ENCODE data around the gene GAS2L3.

GAS2L3 gene

DNA sequence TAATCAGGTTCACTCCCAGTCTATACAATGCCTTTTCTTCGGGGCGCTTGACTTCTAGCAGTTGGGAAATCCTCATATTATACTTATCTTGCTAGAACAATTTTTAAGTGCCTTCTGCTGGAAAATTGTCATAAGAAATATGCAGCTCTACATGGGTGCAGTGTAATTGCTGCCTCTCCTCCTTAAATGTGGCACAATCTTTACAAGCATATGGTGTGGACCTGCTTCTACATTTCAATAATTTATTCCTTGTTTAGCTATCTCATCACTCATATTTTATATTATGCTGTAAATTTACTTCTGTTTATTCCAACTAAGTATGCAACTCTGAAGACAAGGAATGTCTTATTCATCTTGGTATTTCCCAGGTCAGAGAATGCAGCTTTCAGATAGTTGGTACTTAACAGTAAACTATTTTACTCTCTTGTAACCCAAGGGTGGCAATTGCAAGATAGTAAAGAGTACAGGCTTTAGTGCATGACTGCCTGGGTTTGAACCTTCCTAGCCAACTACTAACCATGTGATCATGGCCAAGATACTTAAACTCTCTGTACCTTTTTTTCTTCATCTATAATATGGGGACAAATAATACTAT, 43.6 kb upstream of the GAS2L3 start:
- TF ChIP-seq SPI1 (IDR thresholded peaks at IDR 0.05; ENCODE audit: borderline replicate concordance, low read depth) (no peak), GABPA (IDR thresholded peaks at IDR 0.05; ENCODE audit: low read depth) (no peak), POLR2AphosphoS5 (IDR thresholded peaks at IDR 0.05; ENCODE audit: low read depth) (no peak)
- H3K4me3 ChIP-seq (replicated peaks; ENCODE audit: insufficient read depth, low read length), result no peak overlapping the region
- DNase-seq (ENCODE audit: low read depth in 1 of 2, low spot score in 1 of 2), result no peak
- no peaks in the 10 kb centered on the region for H3K27me3 ChIP-seq (ENCODE audit: insufficient read depth, poor library complexity, severe bottlenecking)
- H3K27ac ChIP-seq (replicated peaks), result no peak overlapping the region

GRCh38 chr12:100533376-100533775, 40.1 kb upstream of the GAS2L3 start:
- no peaks in the 10 kb centered on the region for H3K27me3 ChIP-seq (ENCODE audit: insufficient read depth, poor library complexity, severe bottlenecking)
- no peak for TF ChIP-seq SPI1 (IDR thresholded peaks at IDR 0.05; ENCODE audit: borderline replicate concordance, low read depth)
- TF ChIP-seq GABPA (IDR thresholded peaks at IDR 0.05; ENCODE audit: low read depth), result no peak
- TF ChIP-seq CTCF (IDR thresholded peaks at IDR 0.05; ENCODE audit: insufficient read depth, low read length), result no peak
- no peak for TF ChIP-seq REST (IDR thresholded peaks at IDR 0.05; ENCODE audit: insufficient replicate concordance, low read depth)
- TF ChIP-seq POLR2AphosphoS5 (IDR thresholded peaks at IDR 0.05; ENCODE audit: low read depth), result no peak
- H3K27ac ChIP-seq (replicated peaks), result no peak overlapping the region
- DNase-seq (ENCODE audit: low read depth in 1 of 2, low spot score in 1 of 2), result no peak
- H3K4me3 ChIP-seq (replicated peaks; ENCODE audit: insufficient read depth, low read length), result no peak overlapping the region

DNA sequence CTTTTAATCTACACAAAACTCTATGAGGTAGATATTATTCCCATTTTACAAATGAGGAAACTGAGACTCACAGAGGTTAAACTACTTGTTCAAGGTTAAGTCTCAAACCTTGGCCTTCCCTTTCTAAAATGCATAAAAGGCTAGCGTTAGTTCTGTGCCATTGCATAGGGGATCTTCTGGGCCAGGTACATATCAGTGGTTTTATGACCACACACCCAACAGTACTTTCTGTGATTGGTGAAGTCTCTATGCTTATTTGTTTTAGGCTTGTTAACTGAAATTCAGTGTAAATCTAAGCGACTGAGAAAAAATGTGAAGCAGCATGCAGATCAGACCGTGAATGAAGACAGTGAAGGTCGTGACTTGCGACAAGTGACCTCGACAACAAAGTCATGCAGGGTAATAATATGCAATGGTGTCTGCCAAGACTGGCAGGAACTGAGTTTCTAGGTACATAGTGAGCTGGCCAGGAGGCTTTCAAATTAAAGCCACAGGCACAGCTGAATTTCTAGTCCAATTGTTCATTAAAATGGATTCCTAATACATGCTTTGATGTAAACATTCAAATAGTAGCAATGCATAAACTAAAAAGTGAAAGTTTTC, 38.8 kb upstream of the GAS2L3 start:
- no peak overlapping the region for H3K27ac ChIP-seq (replicated peaks)
- H3K4me3 ChIP-seq (replicated peaks; ENCODE audit: insufficient read depth, low read length), result no peak overlapping the region
- no peaks in the 10 kb centered on the region for H3K27me3 ChIP-seq (ENCODE audit: insufficient read depth, poor library complexity, severe bottlenecking)
- TF ChIP-seq GABPA (IDR thresholded peaks at IDR 0.05; ENCODE audit: low read depth) (no peak), SPI1 (IDR thresholded peaks at IDR 0.05; ENCODE audit: borderline replicate concordance, low read depth) (no peak), REST (IDR thresholded peaks at IDR 0.05; ENCODE audit: insufficient replicate concordance, low read depth) (no peak), CTCF (IDR thresholded peaks at IDR 0.05; ENCODE audit: insufficient read depth, low read length) (no peak), POLR2AphosphoS5 (IDR thresholded peaks at IDR 0.05; ENCODE audit: low read depth) (no peak)
- DNase-seq (ENCODE audit: low read depth in 1 of 2, low spot score in 1 of 2), result no peak

- no peak for DNase-seq (ENCODE audit: low read depth in 1 of 2, low spot score in 1 of 2)
- TF ChIP-seq CTCF (IDR thresholded peaks at IDR 0.05; ENCODE audit: insufficient read depth, low read length) (no peak), REST (IDR thresholded peaks at IDR 0.05; ENCODE audit: insufficient replicate concordance, low read depth) (peak; percentile 97)
- Histone ChIP-seq H3K27ac (replicated peaks) (no peak overlapping the region), H3K27me3 (ENCODE audit: insufficient read depth, poor library complexity, severe bottlenecking) (no peaks in the 10 kb centered on the region), H3K4me3 (replicated peaks; ENCODE audit: insufficient read depth, low read length) (no peak overlapping the region)
Observed at GRCh38 chr12:100539202-100539601, 34.3 kb upstream of the GAS2L3 start.
